NCI-H2081 treated with DMSO at 0.1 percent for 48 hours (cell line): ENCODE measurements around the gene SDCCAG8.

ENCODE experiments used
- DNase-seq: peaks from one replicate; lab custom pipeline; 2025; lab: John Stamatoyannopoulos, UW

SDCCAG8 gene

DNA sequence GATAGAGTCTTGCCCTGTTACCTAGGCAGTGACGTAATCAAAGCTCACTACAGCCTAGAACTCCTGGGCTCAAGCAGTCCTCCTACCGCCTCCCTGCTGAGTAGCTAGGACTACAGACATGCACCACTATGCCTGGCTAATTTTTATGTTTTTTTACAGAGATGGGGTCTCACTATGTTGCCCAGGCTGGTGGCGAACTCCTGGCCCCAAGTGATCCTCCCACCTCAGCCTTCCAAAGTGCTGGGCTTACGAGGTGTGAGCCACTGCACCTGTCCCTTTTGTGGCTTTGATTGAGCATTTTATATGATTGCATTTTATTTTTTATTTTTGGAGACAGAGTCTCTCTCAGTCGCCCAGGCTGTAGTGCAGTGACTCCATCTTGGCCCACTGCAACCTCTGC, 25.8 kb downstream of the SDCCAG8 start:
- DNase-seq = no peak

DNA sequence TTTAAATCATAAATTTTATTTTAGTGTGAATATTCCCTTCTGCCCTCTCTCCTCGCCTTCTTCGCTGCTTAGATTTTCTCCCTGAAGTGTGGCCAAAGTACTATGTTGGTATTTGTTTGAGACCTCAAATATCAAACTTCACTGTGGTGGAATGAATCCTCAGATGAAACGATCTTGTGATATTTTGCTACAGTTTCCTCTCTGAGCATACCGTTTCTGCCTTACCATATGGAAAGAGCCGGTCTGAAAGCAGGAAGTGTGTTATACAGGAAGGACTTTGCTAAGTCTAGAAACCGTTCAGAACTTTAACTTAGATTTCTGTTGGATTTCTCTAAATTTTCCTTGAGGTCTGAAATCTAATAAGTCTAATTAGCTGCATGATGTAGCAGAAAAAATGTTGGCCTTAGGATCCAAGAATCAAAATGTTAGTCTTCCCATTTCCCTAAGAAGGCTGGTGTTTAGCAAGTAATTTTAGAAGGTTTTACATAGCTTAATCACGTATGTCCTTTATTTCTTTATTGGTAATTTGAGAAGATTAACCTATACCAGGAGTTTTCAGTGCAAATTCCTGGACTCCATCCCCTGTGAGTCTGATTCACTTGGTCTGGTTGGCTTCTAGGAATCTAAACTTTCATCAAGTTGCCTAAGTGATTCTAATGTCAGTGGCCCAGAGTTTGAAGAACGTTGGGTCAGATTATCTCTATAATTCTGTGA, 30.7 kb downstream of the SDCCAG8 start:
- DNase-seq = no peak

DNA sequence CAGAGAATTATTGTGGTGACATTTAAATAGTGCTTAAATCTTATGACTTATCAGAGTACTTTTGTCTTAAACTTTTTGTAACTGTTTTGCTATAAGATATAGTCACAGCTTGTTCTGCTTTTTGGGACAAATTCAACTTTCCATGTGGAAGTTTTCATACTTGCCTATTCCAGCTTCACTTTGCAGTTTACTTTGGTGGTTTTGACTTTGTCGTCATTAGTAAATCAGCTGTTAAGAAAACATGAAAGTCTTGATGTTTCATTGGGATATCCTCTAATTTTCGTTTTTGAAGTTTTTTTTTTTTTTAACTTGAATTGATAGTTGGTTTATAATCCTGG, 31.3 kb downstream of the SDCCAG8 start:
- no peak for DNase-seq

- DNase-seq = no peak
These were observed 31.8 kb downstream of the SDCCAG8 start for GRCh38 chr1:243287652-243288051.

- no peak for DNase-seq
These were observed 32.2 kb downstream of the SDCCAG8 start for GRCh38 chr1:243288062-243288461.

DNA sequence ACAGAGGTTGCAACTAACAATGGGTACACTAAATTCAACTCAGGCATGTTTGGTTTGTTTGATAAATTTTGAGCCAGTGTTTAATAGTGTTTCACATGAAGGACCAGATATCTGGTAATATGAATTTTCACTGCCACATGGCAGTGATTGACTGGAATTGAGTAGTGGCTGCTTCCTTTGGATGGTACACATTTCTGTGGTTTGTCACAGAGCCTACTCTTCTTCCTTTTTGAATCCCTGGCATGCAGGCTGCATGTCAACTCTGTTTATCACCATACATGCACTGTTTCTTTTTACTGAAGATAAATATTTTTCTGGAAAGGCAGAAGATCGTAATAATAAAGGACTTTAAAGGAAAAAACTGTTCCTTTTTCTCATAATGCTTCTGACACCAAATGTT, 35.5 kb downstream of the SDCCAG8 start:
- DNase-seq = no peak

DNA sequence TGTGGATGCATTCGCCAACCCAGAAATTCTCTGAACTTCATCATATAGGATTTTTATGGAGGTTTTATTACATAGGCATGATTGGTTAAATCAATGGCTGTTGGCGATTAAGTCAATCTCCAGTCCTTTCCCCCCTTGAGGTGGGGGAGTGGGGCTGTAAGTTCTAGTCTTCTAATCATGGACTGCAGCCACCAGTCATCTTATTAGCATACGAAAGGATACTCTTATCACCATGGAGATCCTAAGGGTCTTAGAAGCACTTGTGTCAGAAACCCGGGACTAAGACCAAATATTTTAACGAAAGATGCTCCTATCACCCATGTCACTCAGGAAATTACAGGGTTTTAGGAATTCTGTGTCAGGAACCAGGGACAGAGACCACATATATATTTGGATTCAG, 36.3 kb downstream of the SDCCAG8 start:
- DNase-seq = no peak

GRCh38 chr1:243293941-243294722, 38.3 kb downstream of the SDCCAG8 start:
- no peak for DNase-seq

GRCh38 chr1:243294723-243295121, 38.9 kb downstream of the SDCCAG8 start:
- DNase-seq = no peak

- DNase-seq = no peak
These were observed 43.2 kb downstream of the SDCCAG8 start for GRCh38 chr1:243299069-243299468.

- no peak for DNase-seq
These were observed 45.2 kb downstream of the SDCCAG8 start for GRCh38 chr1:243301059-243301458.

GRCh38 chr1:243311809-243312208, 56.0 kb downstream of the SDCCAG8 start:
- DNase-seq = no peak

DNA sequence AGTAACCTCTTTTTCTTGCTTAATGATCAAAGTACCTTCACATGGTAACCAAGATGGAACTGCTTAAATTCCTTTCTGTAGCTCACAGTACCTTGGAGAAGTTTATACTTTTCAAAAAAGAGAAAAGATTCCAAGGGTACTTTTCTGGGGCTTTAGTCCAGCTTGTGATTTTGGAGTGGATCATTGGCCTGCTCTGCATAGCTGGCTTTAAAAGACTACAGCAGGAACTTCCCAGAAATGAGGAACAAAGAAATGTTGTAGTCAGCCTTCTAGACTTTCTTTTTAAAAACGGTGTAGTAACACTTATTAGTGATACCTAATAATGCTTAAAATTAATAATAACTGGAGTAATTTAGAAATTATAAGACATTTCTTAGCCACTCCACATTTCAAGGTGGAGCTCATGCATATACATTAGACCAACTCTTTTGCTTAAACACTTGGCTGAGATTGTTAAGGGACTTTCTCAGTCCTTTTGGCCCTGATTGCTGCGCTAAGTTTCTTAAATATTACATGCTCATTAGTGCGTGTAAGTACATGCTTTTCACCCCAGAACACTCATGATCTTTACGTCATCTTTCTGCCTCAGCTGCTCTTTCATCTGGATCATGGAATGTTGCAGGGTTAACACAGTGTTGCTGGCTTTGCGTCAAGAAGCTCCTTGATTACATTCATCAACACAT, 57.3 kb downstream of the SDCCAG8 start:
- no peak for DNase-seq

DNA sequence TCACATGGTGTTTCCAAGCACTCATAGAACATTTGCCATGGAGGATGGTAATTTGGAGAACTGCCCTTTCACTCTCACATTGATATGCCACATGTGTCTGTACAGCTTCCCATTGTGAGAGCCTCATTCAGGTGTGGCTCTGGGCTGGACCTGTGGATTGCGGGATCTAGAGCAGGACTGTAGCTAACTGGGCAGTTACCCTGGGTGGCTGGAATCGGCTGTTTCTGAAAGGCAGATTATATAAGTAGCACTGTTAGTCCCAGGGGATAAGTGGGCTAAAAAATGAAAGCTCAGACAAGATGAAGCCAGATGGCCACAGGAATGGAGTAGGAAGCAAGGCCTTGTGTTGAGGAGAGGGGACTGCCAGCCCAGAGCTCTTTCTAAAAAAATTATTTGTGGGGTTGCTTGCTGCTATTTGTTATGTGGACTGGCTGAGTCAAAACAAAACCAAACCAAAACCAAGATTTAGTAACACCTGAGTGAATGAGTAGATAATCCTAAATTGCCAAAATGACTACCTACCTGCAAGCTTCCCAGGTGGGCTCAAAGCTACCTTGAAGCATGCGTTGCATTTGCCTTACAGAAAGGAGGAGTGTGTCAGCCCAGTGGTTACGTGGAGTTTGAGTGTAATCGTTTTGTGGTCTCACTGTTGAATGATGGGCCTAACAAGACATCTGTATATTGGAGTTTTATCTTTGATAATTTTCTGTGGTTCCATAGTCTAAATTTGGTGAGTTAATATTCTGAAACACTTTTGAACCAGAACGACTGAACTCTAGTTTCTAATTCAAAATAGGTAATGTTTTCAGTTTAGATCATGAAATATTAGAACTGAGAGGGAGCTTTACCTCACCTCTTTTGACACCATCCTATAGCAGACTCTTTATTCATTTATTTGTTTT, 58.0 kb downstream of the SDCCAG8 start:
- no peak for DNase-seq

DNA sequence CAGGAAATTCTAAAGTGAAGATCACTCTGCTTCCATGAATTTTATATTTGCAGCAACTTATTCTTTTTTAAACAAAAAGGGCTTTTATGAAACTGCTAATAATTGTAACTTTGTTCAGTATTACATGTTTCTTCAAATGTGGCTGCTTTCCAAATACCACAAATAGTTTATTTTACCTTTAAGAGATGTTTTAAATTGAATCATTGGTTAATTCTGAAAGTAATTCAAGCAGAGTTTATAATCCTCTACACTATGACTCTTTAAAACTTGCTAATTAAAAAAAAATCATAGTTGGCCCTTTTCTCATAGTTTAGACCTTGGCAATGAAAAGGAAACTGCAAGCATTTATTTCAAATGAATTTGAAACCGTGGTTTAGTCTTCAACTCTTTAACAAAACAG, 59.6 kb downstream of the SDCCAG8 start:
- DNase-seq = no peak

GRCh38 chr1:243315893-243316292, 60.1 kb downstream of the SDCCAG8 start:
- DNase-seq = no peak

DNA sequence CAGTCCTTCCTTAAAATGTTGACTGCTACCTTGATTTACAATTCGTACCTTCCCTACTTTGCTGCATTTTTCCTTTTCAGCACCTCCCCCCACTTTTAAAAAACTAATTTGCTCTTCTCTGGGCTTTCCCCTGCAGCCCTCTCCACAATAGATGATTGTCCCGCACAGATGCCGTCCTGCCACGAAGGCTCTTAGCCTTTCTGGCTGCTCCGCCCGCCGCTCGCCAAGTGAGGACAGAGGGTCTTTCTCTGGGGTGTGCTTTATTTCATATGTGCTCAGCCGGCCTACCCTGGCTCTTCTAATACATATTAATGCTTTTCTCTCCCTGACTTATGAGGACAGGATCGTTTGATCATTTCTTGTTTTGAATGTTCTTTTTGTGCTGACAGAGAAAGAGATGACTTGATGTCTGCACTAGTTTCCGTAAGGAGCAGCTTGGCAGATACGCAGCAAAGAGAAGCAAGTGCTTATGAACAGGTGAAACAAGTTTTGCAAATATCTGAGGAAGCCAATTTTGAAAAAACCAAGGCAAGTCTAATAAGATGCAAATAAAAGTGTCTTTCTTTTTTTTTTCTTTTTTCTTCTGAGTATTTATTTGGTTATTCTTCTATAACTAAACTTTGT, 60.6 kb downstream of the SDCCAG8 start:
- DNase-seq = no peak

DNA sequence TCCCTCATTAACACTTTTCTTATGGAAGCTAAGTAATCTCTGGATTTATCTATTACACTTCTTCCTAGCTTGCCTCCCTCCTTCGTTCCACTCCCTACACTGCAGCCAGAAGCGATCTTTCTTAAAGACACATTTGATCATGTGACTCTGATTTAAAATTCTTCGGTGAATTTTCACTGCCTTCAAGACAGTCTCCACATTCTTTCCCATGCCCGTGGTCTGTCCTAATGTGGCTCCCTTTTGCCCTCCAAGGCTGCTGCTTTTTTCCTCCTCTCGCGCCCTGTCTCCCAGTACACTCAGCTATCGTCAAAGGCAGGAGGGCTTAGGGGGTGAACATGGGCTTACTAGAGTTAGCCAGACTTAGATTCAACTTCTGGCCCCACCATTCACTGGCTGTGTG, 64.4 kb downstream of the SDCCAG8 start:
- DNase-seq = no peak

GRCh38 chr1:243322326-243322725, 66.5 kb downstream of the SDCCAG8 start:
- DNase-seq = no peak

DNA sequence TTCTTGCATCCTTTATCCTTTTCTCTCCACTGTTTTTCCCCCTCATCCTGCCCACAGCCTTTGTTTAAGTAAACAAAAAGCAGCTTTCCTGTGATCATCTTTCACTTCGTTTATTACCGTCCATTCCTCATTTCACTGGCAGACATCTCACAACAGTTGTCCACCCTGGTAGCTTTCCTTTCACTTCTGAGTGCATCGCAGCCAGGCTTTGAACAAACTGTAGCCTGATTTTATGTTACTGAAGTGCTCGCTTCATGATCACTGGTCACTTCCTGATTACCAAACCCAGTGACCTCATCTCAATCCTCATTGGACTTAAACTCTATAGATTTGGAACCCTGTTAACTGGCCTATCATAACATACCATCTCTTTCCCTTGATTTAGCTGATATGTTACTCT, 67.7 kb downstream of the SDCCAG8 start:
- DNase-seq = no peak

DNA sequence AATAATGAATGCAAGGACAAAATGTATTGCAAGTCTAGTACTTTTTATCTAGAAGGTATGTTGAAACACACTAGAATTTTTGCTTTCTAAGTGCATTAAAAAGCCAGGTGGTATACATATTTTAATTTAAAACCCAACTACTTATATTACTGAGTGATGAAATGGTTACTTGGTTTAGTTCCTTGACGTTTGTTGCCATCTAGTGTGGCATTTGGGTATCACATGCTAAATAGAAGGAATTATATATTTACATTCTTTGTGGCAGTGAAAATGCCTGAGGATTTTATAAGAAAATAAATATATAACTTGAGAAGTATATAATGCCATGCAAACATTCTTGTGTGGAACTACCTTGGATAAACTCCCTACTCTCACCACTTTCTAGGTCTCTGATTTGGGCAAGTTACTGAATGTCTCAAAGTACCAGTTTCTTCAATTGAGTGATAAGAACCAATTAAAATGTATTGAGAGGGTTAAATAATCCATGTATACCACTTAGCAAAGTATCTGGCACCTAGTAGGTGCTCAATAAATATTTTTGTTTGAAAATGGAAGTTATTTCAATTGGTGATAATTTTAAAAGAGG, 69.6 kb downstream of the SDCCAG8 start:
- no peak for DNase-seq
